COLO668 (cell line): ENCODE data around the gene CHRNA10.

Experiments
- DNase-seq: peaks from one replicate; lab custom pipeline; 2025; ENCODE audit not compliant: unreplicated experiment; lab: John Stamatoyannopoulos, UW

The CHRNA10 gene

GRCh38 chr11:3671334-3672254 lies at the start of gene CHRNA10:
Gene CHRNA10 (minus strand): TSS chr11:3671384. CDS start chr11:3671312, 72 bp downstream.
- no peak for DNase-seq

DNA sequence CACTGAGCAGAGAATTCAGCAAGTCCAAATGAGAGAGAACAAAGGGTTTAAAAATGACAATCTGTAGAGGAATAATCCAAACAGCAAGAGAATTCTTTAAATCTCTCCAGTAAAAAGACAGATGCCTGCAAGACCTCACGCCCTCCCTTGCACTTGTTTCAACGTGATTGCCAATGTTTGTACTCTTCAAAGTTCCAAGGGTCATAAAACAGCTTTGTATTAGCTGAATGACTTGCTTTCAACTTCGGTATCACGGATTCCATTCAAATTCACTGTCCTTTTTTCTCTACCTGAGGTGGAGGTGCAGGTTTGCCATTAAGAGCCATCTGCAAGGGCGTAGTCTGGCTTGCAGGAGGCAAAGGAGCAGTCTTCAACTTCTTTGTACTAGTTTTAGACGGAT lies 41.1 kb upstream of the CHRNA10 start:
- DNase-seq = no peak

DNA sequence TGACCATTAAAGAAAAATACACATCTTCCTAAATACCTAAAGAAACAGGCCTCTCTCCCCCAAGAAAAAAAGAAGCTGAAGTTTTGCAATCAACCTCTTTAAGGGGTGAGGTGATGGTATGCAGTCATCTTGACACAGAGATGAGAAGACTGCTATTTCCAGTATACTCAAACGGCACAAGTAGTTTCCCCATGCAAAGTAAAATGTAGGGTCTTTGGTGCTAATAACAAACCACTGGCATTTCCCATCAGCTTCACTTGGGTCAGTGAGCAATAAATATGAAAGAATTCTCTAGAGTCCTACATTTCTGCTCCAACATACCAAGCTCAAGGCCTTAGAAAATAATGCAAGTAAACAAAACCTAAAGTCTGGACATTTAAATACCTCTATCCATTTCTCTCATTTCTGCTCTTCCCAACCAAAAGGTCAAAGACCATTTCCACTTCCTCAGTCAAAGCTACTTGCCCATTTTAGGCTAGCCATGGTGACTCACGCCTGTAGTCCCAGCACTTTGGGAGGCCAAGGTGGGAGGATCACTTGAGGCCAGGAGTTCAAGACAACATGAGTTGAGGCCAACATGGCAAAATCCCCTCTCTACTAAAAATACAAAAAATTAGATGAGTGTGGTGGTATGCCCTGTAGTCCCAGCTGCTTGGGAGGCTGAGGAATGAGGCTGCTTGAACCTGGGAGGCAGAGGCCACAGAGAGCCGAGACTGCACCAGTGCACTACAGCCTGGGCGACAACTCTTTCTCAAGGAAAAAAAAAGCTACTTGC lies 39.5 kb upstream of the CHRNA10 start:
- DNase-seq = no peak

- no peak for DNase-seq
Measured at GRCh38 chr11:3709977-3710376, 38.8 kb upstream of the CHRNA10 start.

GRCh38 chr11:3707176-3707575 lies 36.0 kb upstream of the CHRNA10 start:
- no peak for DNase-seq

DNA sequence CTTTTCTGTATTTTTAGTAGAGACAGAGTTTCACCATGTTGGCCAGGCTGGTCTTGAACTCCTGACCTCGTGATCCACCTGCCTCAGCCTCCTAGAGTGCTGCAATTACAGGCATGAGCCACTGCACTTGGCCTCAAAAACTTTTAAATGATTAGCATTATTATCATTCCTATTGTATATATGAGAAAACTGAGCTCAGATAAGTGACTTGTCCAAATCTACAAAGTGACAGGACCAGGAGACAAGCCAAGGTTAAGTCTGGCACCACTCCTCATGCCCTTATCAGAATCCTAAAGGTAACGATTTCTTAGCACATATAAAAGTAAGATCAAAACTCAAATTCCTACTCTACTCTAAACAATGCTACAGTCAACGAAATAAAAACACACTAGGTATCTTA lies 32.2 kb upstream of the CHRNA10 start:
- DNase-seq = no peak

DNA sequence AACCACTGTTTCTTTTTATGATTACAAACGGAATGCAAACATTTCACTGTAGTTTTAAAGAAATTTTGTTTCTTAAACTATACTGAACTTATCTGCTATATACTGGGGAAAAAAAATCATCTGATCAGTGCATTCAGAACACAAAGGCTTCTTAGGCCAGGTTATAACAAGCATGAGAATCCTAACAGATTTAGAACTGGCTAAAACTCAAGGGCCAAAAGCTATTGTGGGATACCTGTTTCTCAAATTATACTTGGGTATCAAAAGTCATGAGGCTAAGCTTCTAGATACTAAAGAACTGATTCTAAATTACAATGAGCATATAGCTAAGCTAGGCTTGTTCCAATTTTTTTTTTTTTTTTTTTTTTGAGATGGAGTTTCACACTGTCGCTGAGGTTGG lies 29.7 kb upstream of the CHRNA10 start:
- DNase-seq = no peak

DNA sequence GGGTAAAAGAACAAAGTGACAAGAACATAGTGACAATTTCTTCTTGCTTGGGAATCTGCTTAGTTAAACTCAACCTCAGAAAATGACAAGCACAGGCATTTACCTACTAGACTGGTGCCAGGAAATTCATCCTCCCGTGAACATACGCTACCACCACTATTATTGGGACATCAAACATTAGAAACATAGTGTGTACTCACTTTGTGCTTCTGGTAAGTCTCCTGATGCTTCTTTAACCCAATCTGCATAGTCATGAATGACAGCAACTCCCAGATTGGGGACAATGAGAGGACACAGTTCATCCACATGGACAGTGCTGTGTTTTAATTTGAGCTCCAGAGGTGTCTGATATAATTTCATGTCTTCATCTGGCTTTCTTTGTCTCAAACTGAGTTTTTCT lies 29.2 kb upstream of the CHRNA10 start:
- no peak for DNase-seq

DNA sequence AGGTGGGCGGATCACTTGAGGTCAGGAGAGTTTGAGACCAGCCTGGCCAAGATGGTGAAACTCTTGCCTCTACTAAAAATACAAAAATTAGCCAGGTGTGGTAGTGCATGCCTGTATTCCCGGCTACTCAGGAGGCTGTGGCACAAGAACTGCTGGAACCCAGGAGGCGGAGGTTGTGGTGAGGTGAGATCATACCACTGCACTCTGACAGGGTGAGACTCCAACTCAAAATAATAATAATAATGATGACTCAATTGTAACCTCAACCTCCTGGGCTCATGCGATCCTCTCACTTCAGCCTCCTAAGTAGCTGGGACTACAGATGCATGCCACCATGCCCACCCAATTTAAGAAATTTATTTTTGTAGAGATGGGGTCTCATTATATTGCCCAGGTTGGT lies 15.6 kb upstream of the CHRNA10 start:
- no peak for DNase-seq

GRCh38 chr11:3685923-3686322 lies 14.7 kb upstream of the CHRNA10 start:
- no peak for DNase-seq

- no peak for DNase-seq
Measured at GRCh38 chr11:3684819-3685172, 13.6 kb upstream of the CHRNA10 start.

DNA sequence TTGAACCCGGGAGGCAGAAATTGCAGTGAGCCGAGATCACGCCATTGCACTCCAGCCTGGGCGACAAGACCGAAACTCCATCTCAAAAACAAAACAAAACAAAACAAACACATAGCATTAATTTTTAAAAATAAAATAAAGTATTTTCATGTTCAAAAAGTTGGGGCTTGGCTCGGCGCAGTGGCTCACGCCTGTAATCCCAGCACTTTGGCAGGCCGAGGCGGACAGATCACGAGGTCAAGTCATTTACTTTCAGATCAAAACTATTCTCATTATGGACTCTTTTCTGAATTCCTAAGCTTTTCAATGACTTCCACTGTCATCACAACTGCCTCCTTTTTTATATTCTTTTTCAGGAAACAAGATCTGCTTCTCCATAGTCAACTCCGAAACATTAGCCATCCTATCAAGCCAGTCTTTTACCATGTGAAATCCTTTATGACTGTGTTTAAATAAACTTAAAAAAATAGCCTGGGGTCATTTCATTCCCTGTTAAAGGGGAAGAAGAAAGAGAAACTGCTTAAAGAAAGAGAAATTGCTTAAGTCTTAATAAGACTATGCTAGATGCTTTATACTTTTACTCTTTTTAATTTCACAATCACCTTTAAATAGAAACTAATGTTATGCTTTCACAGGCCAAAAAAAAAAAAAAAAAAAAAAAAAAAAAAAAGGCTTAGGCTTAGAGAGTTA lies 13.1 kb upstream of the CHRNA10 start:
- no peak for DNase-seq

- no peak for DNase-seq
Measured at GRCh38 chr11:3683039-3683438, 11.9 kb upstream of the CHRNA10 start.

DNA sequence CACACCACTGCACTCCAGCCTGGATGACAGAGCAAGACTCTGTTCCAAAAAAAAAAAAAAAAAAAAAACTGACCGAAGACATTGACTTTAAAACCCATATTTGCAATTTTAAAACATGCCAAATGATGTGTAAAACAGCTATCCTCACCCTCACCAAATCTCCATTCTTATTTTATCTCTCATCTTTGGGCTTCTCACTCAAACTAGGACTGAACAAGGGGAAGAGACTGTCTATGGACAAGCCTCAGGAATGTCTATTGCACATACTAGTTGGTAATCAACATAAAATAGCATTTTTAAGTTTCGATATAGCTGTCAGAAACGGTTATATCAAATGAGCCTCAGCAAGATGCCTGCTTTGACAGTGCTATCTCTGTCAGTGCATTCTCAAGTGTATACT lies 7.9 kb upstream of the CHRNA10 start:
- DNase-seq = no peak

- no peak for DNase-seq
Measured at GRCh38 chr11:3675971-3676370, 4.8 kb upstream of the CHRNA10 start.

GRCh38 chr11:3674189-3674588 lies 3.0 kb upstream of the CHRNA10 start:
- DNase-seq = no peak

DNA sequence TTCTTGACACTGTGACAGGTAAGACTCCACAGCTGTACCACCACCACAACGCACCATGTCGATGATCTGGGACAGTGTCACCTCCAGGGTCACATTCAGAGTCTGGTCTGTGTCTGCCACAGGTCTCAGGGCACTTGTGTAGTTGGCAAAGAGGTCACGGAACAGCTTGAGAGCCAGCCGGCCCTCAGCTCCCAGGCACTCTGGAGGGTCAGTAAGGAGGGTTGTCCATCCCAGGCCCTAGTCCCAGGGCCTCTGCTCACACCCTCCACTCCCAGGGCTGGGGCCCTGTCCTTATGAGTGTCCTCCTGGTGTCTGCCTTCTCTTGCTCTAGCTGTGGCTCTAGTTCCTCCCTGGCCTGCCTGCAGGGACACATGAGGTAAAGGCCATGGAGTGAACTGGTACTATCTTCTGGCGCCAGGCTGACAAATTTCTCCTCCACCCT lies 1.4 kb downstream of the CHRNA10 start:
- DNase-seq = no peak

GRCh38 chr11:3669128-3669527 lies 2.1 kb downstream of the CHRNA10 start:
- no peak for DNase-seq

DNA sequence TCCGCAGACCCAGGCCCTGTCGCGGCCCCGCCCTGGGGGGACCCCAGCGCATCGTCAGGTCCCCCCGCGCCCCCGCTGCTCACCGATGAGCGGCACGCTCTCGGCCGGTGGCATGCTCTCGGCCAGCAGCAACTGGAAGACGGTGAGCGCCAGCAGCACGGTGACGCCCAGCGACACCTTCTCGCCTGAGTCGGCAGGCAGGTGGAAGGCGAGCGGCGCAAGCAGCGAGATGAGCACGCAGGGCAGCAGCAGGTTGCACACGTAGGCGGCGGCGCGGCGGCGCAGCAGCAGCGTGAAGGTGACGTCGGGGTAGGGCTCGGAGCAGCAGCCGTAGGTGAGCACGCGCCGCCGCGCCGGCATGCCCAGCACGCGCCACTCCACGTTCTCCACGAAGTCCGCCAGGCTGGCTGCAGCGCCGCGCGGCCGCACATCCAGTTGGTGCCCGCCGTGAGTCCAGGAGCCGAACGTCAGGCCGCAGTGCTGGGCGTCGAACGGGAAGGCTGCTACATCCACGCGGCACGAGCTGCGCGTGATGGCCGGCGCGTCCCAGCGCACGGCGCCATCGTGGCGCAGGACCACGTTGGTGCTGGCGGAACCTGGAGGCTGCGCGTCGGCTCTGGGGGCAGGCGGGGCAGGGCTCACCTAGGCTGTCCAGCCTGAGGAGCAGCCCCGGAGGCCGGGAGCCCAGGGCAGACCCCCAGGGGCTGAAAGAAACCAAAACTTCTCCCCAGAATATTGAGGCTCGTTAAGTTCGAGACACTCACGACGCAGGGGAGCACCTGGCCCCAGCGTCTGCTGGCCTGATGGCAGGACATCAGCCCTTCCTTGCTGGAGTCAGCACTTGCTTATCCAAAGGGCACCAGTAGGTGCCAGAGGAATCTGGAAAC lies 3.8 kb downstream of the CHRNA10 start:
- DNase-seq = no peak

GRCh38 chr11:3666023-3666530 lies 5.1 kb downstream of the CHRNA10 start:
- DNase-seq = no peak
